Measurements from ENCODE around the gene SLC35G3. TPM values are rescaled to one million over a fixed set of nuclear protein-coding genes. Genes with fewer than 3 reads are reported as not detected.
A peak's percentile ranks its signal among the peaks of the same experiment; 100 is the strongest.

SLC35G3 gene
- total and polyA plus RNA-seq, 2 of the 4 experiments (the other 2 are of a cell fraction): not detected

GRCh38 chr17:35170968-35171771, 23.0 kb downstream of the SLC35G3 start:
- intact Hi-C loops (cut with micrococcal nuclease) (loop anchor here (1.0 to 10.0 kb wide), 5 partner anchors 71 to 368 kb away; partner anchors contain the start of genes SLFN12 and SLFN5), dilution Hi-C loops (cut with HindIII; ENCODE audit: low sequenced_read_pairs, unreplicated experiment) (no loop called here), in situ Hi-C loops (cut with MboI; ENCODE audit: low sequenced_read_pairs) (no loop called here)
- H3K4me2 ChIP-seq (ENCODE audit: low read depth, low read length): no peak overlapping the region
- no peaks in the 10 kb centered on the region for H3K36me3 ChIP-seq (ENCODE audit: control insufficient read depth, insufficient read depth, low read length)
- H4K5ac ChIP-seq (ENCODE audit: low read depth, low read length): no peak overlapping the region
- H3K4me3 ChIP-seq (ENCODE audit: insufficient read depth, low read depth, low read length): no peak overlapping the region
- peak; percentile 15 for DNase-seq
- peaks cover 4% of the 10 kb centered on the region; the same call in 1 of the 2 replicates for H3K4me1 ChIP-seq (ENCODE audit: control insufficient read depth, insufficient read depth, low read length)
- H3K9me1 ChIP-seq (ENCODE audit: insufficient read depth, low read length): 0 out of 2 replicates have a peak, but pooled peaks cover 5% of the 10 kb centered on the region
- no peak overlapping the region for H3K27ac ChIP-seq (ENCODE audit: insufficient read depth, low read length)
- H3K9me3 ChIP-seq (ENCODE audit: control insufficient read depth, insufficient read depth, low read length): no peaks in the 10 kb centered on the region
- H2AFZ ChIP-seq (replicated peaks; ENCODE audit: low read length, poor library complexity): peak overlapping the region; percentile 73
- no peak overlapping the region for H3K14ac ChIP-seq (replicated peaks; ENCODE audit: low read depth, low read length)
- no peak overlapping the region for H2BK5ac ChIP-seq (ENCODE audit: low read depth, low read length, poor library complexity, severe bottlenecking)
- no peaks in the 10 kb centered on the region for H3K79me1 ChIP-seq (ENCODE audit: low read depth in 1 of 2, low read length in 2 of 2)
- H2AK5ac ChIP-seq (ENCODE audit: low read depth, low read length): no peak overlapping the region
- no peaks in the 10 kb centered on the region for H4K20me1 ChIP-seq (ENCODE audit: insufficient read depth, low read length)
- no peak overlapping the region for H2BK15ac ChIP-seq (ENCODE audit: low read depth, low read length)
- no peak overlapping the region for H4K8ac ChIP-seq (ENCODE audit: low read depth in 2 of 2, low read length in 2 of 2)
- no peak overlapping the region for H3K18ac ChIP-seq (ENCODE audit: low read depth, low read length)
- no peak overlapping the region for H2BK20ac ChIP-seq (ENCODE audit: low read depth, low read length)
- no peak overlapping the region for H2BK120ac ChIP-seq (ENCODE audit: low read depth, low read length)
- peaks cover 3% of the 10 kb centered on the region; the same call in 1 of the 2 replicates for H3K27me3 ChIP-seq (ENCODE audit: control insufficient read depth, insufficient read depth, low read length)
- ChIA-PET POLR2A (ENCODE audit: unreplicated experiment) (no interaction called here), CTCF (interaction anchor here (0.6 to 1.0 kb wide), 2 partner anchors 369 to 552 kb away, joined by 3 to 4 read pairs; no protein-coding TSS in a partner anchor)
- BruUV-seq (replicated peaks): no TSS peak
- no peak overlapping the region for H3K56ac ChIP-seq (ENCODE audit: extremely low read depth, insufficient read depth, low read length)
- no peak overlapping the region for H3K4ac ChIP-seq (ENCODE audit: low read depth, low read length)
- H3K9ac ChIP-seq (ENCODE audit: low read depth, low read length): no peak overlapping the region
- peak; percentile 49 for ATAC-seq (ENCODE audit: low read depth)
- no peak overlapping the region for H3K23ac ChIP-seq (ENCODE audit: low read depth, low read length)
- 60% methylated on average over 2 of the region's 18 CpGs; no CpG with 5 or more reads in 1 of the 2 experiments for WGBS, 2 experiments (ENCODE audit: extremely low coverage in 2 of 2, insufficient read length in 1 of 2)
- H4K91ac ChIP-seq (ENCODE audit: insufficient read depth, low read depth, low read length): no peak overlapping the region
- TF ChIP-seq CTCF (conservative IDR thresholded peaks at IDR 0.05; ENCODE audit: low read depth, low read length) (peak; percentile 50), SMC3 (IDR thresholded peaks at IDR 0.05; ENCODE audit: low read depth, low read length) (peak; percentile 54; the same call in 1 of the 2 replicates), CHD1 (IDR thresholded peaks at IDR 0.05; ENCODE audit: low read depth, low read length) (no peak), RAD21 (IDR thresholded peaks at IDR 0.05; ENCODE audit: low read length) (peak; percentile 51)
- H2AK9ac ChIP-seq (replicated peaks; ENCODE audit: low read depth, low read length, poor library complexity): no peak overlapping the region
